ENCODE measurements around the gene SAMD5.

DNA sequence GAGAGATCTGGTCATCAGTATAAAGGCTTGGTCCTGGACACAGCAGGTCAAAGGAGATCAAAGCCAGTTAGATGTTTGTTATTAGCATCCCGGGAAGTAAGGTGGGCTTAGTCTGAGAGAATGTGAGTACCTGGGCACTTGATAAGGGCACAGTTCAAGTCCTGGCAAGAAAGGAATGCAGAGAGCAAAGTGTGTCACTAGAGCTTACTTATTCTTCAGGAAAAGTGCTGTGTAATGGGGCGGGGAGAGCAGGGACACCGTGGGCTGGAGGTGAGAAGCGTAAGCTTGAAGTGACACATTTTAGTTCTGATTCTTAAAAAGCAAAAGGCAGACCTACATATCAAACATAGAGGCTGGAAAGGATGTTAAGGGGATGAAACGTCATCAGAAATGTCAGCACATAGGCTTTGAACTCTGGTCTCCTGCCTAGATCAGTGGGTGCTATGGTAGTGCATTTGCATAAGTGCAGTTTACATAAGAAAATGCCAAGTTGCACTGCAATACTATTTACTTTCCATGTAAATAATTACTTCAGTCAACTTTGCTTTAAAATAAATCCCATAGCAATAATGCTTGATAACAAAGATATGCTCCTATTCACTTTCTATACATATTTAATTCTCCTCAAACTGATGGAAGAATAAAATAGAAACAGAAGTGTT lies 2.6 kb downstream of the SAMD5 start:
- TF ChIP-seq, protein P1, sequence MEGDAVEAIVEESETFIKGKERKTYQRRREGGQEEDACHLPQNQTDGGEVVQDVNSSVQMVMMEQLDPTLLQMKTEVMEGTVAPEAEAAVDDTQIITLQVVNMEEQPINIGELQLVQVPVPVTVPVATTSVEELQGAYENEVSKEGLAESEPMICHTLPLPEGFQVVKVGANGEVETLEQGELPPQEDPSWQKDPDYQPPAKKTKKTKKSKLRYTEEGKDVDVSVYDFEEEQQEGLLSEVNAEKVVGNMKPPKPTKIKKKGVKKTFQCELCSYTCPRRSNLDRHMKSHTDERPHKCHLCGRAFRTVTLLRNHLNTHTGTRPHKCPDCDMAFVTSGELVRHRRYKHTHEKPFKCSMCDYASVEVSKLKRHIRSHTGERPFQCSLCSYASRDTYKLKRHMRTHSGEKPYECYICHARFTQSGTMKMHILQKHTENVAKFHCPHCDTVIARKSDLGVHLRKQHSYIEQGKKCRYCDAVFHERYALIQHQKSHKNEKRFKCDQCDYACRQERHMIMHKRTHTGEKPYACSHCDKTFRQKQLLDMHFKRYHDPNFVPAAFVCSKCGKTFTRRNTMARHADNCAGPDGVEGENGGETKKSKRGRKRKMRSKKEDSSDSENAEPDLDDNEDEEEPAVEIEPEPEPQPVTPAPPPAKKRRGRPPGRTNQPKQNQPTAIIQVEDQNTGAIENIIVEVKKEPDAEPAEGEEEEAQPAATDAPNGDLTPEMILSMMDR (IDR thresholded peaks at IDR 0.05 in 8 of 11, conservative IDR thresholded peaks at IDR 0.05 in 3 of 11) = no peak
- TF ChIP-seq POLR2A (IDR thresholded peaks at IDR 0.05) (no peak), POLR2AphosphoS5 (IDR thresholded peaks at IDR 0.05) (no peak)
